HG03469 (cell line): Measurements from ENCODE around the gene ABCA3.
"Not testable (repeated sequence)": the region's sequence is repeated elsewhere in the genome, so short reads cannot be mapped to it uniquely, and the experiment has no call there.

ENCODE experiments used
- ATAC-seq: cut with Tn5 transposase; IDR thresholded peaks from one replicate; pipeline ENCODE4 v1.9.1; 2021; ENCODE audit warnings: mild to moderate bottlenecking, moderate library complexity, moderate number of reproducible peaks; ENCODE audit not compliant: unreplicated experiment

ABCA3 gene

DNA sequence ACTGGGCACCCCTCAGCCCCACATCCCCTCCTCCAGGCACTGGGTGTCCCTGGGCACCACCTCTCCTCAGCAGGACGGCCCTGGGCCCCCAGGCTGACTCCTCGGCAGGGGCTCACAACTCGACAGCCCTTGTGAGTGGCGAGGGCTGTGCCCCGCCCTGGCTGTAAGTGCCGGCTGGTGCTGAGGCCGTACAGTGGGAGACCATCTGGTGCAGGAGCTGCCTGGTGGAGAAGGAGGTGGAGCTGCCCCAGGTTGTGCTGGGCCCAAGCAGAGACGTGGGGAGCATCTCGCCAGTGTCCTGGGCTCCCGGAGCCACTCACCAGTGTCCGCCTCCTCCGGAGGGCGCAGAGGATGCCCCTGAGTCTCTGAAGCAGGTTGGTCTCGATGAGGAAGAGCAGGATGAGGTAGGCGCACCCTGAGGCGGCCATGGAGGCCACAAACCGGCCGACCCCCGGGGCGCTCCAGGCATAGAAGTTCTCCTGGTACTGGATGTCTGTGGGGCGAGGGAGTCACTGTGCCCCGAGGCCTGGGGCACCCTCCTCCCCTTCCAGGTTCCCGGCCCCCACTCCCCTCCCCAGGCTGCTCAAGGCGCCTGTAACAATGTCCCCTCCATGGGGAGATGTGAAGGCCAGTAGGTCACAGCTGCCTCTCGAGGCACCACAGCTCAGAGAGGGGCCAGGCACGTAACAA, 57.5 kb downstream of the ABCA3 start:
- no peak for ATAC-seq

DNA sequence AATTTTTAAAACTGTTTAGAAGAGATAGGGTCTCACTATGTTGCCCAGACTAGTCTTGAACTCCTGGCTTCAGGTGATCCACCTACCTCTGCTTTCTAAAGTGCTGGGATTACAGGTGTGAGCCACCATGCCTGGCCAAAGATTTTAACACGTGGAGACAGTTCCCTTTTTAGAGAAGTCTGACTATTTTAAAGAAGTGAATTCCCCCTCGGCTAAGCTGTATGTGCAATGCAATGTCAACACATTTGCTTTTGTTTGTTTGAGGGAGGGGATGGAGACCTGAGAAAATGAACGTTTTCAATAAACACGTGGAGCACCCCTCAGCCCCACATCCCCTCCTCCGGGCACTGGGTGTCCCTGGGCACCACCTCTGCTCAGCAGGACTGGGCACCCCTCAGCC, 58.3 kb downstream of the ABCA3 start:
- ATAC-seq = no peak

DNA sequence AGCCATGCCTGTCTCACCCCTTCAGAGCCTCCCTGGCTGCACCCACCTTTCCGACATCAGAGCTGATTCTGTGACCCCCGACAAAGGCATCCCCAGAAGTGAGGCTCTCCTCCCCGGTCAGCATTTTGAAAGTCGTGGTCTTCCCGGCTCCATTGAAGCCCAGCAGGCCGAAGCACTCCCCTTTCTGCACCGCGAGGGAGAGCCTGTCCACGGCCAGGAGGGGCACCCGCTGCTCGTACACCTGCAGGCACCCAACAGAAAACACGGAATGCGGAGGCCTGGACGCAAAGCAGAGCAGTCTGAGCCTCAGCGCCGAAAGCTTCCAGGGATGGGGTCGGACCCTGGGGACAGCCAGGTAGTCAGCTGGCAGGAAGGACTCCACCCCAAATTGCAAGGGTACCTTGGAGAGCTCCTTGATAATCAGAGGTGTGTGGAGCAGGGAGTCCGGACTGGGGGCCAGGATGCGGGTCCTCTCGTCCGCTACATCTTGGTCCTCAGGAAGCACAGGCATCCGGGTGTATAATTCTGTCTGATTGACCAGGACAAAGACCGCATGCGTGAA, 59.5 kb downstream of the ABCA3 start:
- no peak for ATAC-seq

DNA sequence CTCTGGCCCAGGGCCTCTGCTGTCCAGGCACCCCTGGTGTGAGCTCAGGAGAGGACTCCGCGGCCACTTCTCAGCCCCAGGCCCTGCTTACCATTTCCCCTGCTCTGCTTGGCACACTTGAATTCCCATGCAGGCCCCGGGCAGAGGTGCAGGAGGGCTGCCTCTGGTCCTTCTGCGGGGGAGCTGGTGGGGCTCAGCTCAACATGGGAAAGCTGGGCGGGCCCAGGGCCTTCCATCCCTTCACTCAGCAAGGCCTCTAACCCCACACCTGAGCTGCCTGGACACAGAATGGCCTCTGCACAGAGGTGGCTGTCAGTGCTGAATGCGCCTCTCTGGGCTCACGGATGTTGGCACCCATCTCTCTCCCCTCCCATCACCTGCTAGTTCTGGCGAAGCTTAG, 60.1 kb downstream of the ABCA3 start:
- no peak for ATAC-seq

DNA sequence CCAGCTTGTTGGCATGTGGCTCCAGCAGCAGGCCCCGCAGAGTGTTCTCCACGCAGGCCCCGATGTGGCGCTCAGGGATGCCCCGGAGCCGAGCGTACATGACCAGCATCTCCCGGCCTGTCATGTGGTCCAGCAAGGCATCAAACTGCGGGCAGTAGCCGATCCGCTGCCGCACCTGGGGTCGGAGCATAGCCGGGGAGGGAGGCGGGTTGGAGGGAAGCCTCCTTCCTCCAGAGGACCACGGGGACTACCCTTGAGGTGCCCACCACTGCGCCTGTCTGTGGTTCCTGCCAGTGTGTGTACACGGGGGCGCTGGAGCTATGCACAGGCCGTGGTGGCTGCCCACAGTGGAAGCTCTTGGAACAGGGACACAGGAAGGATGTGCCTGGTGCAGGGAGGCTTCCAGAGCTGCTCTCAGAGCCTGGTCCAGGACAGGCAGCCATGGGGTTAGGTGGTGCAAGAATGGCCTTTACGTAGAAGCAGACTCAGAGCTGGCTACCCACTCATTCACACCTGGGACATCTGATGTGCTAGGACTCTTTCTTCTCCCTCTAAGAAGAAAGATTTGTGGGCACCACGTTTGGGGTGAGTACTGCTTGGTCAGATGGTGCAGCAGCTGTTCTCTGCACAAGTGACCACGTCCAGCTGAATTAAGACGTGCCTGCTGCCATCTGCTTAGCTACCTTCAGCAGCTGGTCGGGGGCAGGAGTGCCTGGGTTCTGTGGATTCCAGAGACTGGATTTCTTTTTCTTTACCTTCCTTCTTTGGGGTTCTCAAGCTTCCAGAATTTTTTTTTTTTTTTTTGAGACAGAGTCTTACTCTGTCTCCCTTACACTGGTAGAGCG, 61.4 kb downstream of the ABCA3 start:
- no peak for ATAC-seq

DNA sequence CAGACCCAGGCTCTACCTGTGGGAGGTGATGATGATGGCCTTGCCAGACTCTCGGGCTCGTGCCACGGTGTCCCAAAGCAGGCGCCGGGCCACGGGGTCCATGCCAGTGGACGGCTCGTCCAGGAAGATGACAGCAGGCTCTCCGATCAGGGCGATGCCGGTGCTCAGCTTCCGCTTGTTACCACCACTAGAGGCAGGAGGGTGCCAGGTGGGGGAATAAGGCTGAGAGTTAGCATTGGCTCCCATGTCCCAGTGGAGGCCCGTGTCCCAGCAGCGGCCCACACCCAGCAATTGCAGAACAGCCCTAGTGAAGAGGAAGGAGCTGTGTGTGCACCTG, 62.3 kb downstream of the ABCA3 start:
- ATAC-seq = no peak

DNA sequence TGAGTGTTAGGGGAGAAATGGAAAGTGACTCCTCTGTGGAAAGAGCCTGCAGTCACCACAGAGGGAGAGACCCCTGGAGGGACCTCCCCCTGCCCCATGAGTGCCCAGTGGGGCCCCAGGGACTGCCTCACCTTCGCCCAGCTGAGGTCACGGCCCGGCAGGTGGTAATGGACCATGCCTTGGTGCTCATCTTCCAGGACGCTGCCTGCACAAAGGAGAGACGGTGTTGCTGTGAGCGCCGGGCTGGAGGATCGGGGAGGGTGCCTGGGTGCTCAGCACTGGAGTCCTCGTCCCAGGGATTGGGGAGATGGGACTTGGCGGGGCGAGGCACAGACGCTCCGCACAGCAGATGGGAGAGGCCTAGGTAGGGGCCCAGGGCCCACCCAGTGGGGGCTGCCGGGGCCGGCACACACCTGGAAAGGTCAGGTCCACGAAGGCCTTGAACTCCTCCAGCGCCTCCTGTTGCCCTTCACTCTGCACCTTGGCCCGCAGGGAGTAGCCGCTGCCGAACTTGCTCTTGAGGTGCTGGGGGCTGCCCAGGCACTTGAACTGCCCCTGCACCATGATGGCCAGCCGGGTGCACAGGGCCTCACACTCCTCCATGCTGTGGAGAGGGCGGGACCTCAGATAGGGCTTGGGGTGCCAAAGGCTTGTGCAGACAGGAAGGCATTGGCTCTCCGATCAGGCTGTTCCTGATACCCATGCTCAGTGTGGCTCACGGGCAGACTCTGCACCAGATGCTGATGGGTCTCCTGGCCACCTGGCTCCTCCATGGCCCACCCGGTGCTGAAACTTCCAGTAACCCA, 62.9 kb downstream of the ABCA3 start:
- no peak for ATAC-seq

DNA sequence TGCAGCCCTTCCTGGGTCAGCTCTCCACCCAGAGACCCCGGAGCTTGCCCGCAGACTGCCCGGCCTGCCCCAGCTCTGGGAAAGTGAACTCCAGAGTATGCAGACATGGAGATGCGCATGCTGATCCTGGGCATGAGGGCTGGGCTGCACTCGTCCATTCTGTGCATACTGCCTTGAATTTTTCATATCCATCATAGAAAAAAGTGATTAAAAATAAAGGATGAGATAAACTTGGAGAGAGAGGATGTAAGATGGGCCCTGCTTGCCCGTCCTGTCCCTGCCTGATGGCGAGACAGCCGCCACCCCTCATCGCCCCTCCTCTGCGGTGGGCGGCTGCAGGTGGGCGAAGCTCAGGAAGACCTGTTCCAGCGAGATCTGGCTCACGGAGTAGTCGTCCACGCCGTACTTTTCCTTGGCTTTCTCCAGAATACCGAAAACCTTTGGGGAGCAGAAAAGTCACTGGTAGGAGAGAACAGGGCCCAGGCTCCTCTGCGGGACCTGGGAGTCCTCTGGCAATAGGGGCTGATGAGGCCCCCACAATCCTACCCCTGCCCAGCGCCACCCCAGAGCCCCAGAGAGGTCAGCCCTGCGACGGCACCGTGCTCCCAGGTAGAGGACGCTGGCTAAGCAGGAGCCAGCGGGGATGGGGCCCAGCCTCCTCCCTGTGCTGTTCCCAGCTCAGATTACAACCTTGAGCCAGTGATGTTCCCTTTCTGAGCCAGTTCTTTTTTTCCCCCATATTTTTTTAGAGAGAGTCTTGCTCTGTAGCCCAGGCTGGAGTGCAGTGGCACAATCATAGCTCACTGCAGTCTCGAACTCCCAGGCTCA, 63.9 kb downstream of the ABCA3 start:
- no peak for ATAC-seq

DNA sequence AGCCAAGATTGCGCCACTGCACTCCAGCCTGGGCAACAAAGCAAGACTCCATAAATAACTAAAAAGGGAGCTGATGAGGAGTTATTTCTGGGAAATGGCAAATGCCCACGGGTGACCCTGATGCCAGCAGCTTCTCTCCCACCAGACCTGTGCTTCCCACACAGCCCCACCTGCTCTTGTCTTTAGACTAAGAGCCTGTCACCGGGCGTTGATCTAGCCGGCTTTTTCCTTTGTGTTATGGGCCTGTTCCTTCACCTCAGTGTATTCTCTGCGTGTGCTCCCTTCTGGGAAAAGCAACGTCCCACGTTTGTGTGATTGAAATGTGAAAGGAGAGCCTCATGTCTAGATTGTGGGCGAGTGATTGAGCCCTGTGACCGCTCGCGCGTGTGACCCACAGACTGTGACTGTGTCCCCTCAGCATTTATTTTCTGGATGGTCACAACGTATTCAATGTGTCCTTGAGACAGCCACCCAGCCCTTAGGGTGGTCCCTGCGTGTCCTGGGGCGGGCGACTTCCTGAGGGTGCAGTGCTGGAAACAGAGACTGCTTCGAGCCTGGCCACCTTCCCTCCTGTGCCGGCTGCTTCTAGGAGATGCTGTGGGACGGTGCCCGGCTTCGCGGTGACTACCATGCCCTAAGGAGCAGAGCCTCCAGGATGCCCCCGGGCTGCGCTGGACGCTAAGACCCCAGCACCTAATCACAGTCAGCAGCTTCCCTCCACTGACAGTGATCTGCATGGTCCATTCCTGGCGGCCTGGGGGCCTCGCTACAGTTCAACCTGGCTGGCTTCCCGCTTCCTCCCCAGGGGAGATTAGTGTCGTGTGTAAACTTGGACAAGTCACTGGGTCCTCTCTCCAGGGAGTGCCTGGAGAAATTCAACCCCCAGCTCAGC, 64.8 kb downstream of the ABCA3 start:
- ATAC-seq = no peak

DNA sequence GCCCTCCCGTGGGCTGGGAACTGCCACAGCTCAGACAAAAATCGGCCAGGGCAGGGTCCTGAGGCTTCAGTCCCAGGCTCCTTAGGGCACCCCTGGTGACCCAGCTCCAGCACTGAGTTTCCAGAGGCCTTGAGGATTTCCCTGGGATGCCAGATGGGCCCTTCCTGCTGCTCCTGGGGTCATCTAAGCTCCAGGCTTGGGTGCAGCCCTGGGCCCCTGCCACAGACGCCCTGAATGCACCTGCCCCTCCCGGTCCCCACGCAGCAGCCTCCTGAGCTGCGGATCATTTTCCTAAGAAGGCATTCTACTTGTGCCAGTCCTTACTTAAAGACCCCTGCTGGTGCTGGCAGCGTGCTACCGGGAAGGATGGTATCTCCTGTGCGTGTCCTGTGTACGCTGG, 66.6 kb downstream of the ABCA3 start:
- no peak for ATAC-seq

DNA sequence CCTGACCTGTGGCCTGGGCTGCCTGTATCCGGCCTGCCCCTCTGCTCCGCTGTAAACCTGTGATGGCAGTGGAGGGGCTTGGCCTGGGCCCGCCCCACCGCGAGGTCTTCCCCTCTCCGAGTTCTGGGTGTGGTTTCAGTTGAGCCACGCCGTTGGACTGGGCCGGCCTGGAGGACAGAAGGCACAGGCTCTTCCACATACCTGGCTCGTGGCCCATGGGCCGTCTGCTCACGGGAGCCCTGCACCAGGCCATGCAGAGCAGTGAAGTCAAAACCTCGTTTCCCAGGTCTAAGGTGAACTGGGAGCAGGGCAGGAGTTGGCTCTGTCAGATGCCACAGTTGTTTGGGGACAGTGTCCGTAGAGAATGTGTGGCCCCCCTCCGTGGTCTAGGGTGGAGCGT, 67.0 kb downstream of the ABCA3 start:
- no peak for ATAC-seq

DNA sequence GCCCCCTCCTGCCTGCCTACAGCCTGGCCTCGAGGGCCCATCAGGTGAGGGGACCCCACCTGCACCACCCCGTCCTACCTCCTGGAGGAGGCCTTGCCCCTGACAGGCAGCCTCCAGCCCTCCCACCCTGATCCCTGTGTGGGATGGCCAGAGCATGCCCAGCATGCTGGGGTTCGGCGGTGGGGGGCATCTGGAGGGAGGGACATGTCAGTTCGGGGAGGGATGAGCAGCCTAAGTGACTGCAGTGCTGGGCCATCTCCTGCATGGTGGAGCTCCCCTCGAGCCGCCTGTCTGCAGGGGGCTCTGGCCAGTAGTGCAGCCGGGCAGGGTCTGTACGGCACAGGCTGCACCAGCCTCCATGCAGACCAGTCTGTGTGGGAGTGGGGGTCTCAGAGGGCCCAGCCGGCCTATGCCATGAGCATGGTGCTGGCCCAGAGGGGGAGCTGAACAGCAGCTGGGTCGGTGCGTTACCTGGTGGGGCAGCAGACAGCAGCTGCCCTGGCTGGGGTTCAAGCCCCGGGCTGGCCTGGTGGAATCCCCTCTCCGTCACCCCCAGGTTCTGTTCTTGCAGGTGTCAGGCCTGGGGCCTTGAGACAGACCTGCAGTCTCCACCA, 68.6 kb downstream of the ABCA3 start:
- ATAC-seq = no peak

DNA sequence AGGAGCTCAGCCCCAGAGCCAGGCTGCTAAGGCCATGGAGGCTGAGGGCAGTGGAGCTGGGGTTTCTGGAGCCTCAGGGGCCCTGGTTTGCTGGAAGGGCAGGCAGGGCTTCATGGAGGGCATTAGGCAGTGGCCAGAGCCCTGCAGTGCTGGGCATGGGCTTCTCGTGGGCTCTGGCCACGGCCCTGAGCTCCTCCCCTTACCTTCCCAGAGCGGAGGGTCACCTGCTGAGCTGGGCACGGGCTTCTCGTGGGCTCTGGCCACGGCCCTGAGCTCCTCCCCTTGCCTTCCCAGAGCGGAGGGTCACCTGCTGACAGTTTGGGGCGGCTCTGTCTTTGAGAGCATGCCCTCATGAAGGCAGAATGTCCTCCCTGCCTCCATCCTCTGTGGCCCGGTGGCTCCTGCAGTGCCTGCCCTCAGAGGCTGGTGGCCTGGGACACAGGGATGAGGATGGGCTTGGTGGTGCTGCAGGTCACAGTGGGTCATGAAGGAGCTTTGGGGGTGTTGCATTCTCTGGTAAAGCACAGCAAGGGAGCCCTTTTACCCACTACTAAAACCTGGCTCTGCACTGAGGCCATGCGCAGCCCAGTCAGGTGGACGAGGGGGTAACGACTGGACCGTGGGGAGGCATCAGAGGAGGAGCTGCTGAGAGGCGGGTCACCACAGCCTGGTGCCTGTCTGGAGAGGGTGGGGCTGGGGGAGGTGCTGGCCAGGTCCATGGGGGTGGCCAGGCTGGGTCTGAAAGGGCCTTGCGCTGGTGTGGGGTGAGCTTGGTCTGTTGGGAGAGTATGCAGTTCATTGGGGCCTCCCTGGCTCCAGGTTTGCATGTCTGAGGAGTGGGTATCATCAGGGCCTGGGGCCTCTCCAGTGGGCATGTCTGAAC, 69.7 kb downstream of the ABCA3 start:
- ATAC-seq = no peak

DNA sequence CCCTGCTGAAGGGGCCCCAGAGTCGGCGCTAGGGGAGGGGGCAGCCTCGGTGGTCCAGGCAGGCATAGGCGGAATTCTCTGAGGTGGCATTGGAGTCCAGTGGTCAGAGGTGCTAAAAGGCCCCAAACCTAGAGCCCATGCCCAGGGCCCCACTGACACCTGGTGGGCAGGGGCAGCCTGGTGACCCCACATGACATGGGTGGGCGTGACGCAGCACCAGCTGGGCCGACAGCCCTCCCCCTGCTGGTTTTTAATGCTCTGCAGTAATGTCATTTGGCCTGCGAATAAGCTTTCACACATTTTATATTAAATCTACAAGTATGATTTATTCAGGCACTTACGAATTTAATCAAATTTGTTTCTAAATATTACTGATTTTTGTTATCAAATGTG, 70.5 kb downstream of the ABCA3 start:
- ATAC-seq = no peak

DNA sequence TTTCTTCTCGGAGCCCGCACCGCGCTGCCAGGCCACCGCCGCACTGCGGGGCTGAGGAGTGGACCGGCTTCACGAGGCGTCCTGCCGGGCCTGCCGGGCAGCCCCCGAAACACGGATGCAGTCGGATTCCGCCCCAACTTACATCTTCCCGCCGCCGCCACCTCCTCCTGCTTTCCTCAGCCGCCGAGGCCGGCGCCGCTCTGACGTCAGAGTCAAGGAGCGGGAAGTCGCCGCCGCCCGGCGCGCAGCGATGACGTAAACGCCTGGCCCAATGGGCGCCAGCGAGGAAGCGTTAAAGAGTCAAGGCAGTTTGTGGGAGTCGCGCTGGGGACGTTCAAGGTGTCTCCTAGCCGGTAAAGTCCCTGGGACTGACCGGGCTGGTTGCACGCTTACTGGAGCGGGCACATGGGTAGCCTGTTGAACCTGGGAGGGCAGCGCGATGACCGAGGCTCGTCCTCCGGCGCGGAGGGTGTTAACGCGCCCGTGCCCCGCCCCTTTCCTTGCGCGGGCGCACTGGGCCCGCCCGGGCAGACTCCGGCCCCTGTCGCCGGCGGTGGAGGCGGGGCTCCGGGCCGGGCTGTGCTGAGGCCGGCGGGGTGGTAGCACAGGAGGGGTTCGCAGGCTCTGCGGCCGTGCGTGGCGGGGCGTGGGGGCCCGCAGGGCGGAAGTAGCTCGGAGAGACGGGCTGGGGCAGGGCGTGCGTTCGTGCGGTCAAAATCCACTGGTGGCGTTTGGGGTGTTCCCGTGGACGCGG, 72.4 kb downstream of the ABCA3 start, which contains the start of gene RNPS1:
TSS of gene RNPS1 (minus strand) at position 214 of the 754 bp plus-strand sequence. CDS start 3,483 bp downstream, outside the sequence.
- ATAC-seq = peak; percentile 46

DNA sequence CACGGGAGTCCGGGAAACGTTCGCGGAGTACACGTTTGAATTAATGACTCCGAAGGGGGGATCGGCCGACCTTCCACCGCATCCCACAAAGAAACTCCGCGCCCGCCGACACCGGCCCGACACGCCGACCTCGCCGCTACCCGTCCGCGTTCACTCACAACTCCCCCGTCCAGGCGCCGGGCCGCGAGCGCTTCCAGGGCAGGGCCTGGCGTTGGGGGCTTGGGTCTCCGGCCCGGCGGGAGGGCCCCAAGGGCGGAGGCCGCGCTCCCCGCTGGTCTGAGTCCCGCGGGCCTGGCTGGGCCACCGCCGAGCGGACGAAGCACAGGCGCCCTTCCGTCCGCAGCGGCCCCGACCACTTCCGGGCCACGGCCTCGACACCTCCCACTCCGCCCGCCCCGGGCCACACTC, 73.0 kb downstream of the ABCA3 start:
- ATAC-seq = peak; percentile 27

DNA sequence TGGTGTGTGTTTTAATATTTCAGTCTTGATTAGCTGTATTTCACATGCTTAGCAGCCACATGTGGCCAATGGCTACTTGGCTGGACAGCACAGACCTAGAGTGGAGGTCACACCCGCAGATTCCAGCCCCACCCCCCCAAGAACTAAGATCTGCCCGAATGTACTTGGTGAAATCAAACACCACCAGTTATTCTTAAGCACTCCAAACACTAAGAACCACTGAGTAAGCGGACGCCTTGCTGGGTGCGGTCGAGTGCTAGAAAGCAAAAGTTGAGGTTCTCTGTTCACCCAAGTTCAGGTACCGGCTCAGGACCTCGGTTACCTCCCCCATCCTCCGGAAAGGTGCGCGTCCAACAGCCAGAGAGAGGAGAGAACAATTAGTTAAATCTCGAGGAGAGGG, 73.6 kb downstream of the ABCA3 start:
- not testable (repeated sequence) for ATAC-seq
